Measurements from ENCODE around the gene TMEM151A.

- TF ChIP-seq EP300 (IDR thresholded peaks at IDR 0.05) (no peak), POLR2A (IDR thresholded peaks at IDR 0.05) (no peak)
These were observed 7.1 kb upstream of the TMEM151A start for GRCh38 chr11:66284526-66285078.

Measured in ovary (tissue), 1 donor.